ENCODE measurements around the gene GALNT17. TPM values are rescaled to one million over a fixed set of nuclear protein-coding genes. Genes with fewer than 3 reads are reported as not detected.
"Not testable (repeated sequence)": the region's sequence is repeated elsewhere in the genome, so short reads cannot be mapped to it uniquely, and the experiment has no call there.

GALNT17 gene
- polyA plus RNA-seq, 1 donor (not counting 4 experiments of a cell fraction or from before 2014, with no cell fraction given), result not detected

DNA sequence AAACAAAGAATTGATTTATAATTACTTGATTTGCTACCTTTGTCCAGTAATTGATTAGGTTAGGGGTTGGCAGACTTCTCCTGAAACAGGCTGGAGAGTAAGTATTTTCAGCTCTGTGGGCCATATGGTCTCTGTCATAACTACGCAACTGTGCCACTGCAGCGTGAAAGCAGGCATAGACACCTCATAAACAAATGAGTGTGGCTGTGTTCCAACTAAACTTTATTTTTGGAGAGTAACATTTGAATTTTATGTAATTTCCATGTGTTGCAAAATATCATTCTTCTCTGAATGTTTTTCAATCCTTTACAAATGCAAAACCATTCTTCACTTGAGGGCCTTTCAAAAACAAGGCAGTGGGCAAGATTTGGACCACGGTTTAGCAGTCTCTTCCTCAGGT is 76.9 kb downstream of the GALNT17 start:
- Histone ChIP-seq H3K9me3 (ENCODE audit: control insufficient read depth, low read depth, low read length) (no peaks in the 10 kb centered on the region), H3K27ac (ENCODE audit: control insufficient read depth, insufficient read depth, low read length) (no peak overlapping the region), H2AFZ (ENCODE audit: control insufficient read depth, low read length) (no peak overlapping the region)

GRCh38 chr7:71209484-71209883 is 77.5 kb downstream of the GALNT17 start:
- H3K9me1 ChIP-seq (ENCODE audit: control insufficient read depth, extremely low read depth, insufficient read depth, low read length); H3K4me2 ChIP-seq (ENCODE audit: control insufficient read depth, extremely low read depth, insufficient read depth, low read depth, low read length); dilution Hi-C loops (cut with MboI; ENCODE audit: extremely low pct_ligation_motif_present, low sequenced_read_pairs); H3K4me3 ChIP-seq (ENCODE audit: control insufficient read depth in 2 of 3, extremely low read depth in 1 of 3, insufficient read depth in 2 of 3, low read depth in 1 of 3, low read length in 3 of 3); H3K9ac ChIP-seq (ENCODE audit: control insufficient read depth, extremely low read depth, insufficient read depth, low read length); H3K27ac ChIP-seq (ENCODE audit: control insufficient read depth, insufficient read depth, low read length); H3K27me3 ChIP-seq (ENCODE audit: control insufficient read depth, extremely low read depth, insufficient read depth, low read length); H3K4me1 ChIP-seq (ENCODE audit: control insufficient read depth, extremely low read depth, insufficient read depth, low read length); H4K20me1 ChIP-seq (ENCODE audit: control insufficient read depth, extremely low read depth, insufficient read depth, low read length); FAIRE-seq; H3K79me2 ChIP-seq (ENCODE audit: control insufficient read depth, insufficient read depth, low read length); H3K36me3 ChIP-seq (ENCODE audit: control insufficient read depth in 2 of 2, extremely low read depth in 1 of 2, insufficient read depth in 2 of 2, low read length in 2 of 2); H3K9me3 ChIP-seq (ENCODE audit: control insufficient read depth, low read depth, low read length); DNase-seq (ENCODE audit: low read depth, low spot score); H2AFZ ChIP-seq (ENCODE audit: control insufficient read depth, low read length): not testable (repeated sequence)

More for the DNA sequence above, 76.9 kb downstream of the GALNT17 start:
- Histone ChIP-seq H3K36me3 (ENCODE audit: control insufficient read depth in 2 of 2, extremely low read depth in 1 of 2, insufficient read depth in 2 of 2, low read length in 2 of 2) (no peaks in the 10 kb centered on the region), H4K20me1 (ENCODE audit: control insufficient read depth, extremely low read depth, insufficient read depth, low read length) (no peaks in the 10 kb centered on the region), H3K4me2 (ENCODE audit: control insufficient read depth, extremely low read depth, insufficient read depth, low read depth, low read length) (no peak overlapping the region), H3K9me1 (ENCODE audit: control insufficient read depth, extremely low read depth, insufficient read depth, low read length) (no peaks in the 10 kb centered on the region), H3K4me3 (ENCODE audit: control insufficient read depth in 2 of 3, extremely low read depth in 1 of 3, insufficient read depth in 2 of 3, low read depth in 1 of 3, low read length in 3 of 3) (no peak overlapping the region), H3K9ac (ENCODE audit: control insufficient read depth, extremely low read depth, insufficient read depth, low read length) (no peak overlapping the region), H3K27me3 (ENCODE audit: control insufficient read depth, extremely low read depth, insufficient read depth, low read length) (no peaks in the 10 kb centered on the region), H3K4me1 (ENCODE audit: control insufficient read depth, extremely low read depth, insufficient read depth, low read length) (no peaks in the 10 kb centered on the region), H3K79me2 (ENCODE audit: control insufficient read depth, insufficient read depth, low read length) (no peaks in the 10 kb centered on the region)
- DNase-seq (ENCODE audit: low read depth, low spot score), result no peak
- no peak for FAIRE-seq
- dilution Hi-C loops (cut with MboI; ENCODE audit: extremely low pct_ligation_motif_present, low sequenced_read_pairs), result no loop called here
- TF ChIP-seq, protein P1, sequence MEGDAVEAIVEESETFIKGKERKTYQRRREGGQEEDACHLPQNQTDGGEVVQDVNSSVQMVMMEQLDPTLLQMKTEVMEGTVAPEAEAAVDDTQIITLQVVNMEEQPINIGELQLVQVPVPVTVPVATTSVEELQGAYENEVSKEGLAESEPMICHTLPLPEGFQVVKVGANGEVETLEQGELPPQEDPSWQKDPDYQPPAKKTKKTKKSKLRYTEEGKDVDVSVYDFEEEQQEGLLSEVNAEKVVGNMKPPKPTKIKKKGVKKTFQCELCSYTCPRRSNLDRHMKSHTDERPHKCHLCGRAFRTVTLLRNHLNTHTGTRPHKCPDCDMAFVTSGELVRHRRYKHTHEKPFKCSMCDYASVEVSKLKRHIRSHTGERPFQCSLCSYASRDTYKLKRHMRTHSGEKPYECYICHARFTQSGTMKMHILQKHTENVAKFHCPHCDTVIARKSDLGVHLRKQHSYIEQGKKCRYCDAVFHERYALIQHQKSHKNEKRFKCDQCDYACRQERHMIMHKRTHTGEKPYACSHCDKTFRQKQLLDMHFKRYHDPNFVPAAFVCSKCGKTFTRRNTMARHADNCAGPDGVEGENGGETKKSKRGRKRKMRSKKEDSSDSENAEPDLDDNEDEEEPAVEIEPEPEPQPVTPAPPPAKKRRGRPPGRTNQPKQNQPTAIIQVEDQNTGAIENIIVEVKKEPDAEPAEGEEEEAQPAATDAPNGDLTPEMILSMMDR (optimal IDR thresholded peaks at IDR 0.05 in 1 of 3, IDR thresholded peaks at IDR 0.05 in 1 of 3, conservative IDR thresholded peaks at IDR 0.05 in 1 of 3; ENCODE audit: extremely low read depth in 1 of 3, insufficient read depth in 2 of 3, low read length in 3 of 3), result no peak
- TF ChIP-seq EZH2 (IDR thresholded peaks at IDR 0.05; ENCODE audit: low read length), result no peak

GRCh38 chr7:71210220-71210619 is 78.3 kb downstream of the GALNT17 start:
- Histone ChIP-seq H3K9ac (ENCODE audit: control insufficient read depth, extremely low read depth, insufficient read depth, low read length) (no peak overlapping the region), H3K4me1 (ENCODE audit: control insufficient read depth, extremely low read depth, insufficient read depth, low read length) (no peaks in the 10 kb centered on the region), H3K9me1 (ENCODE audit: control insufficient read depth, extremely low read depth, insufficient read depth, low read length) (no peaks in the 10 kb centered on the region), H3K4me2 (ENCODE audit: control insufficient read depth, extremely low read depth, insufficient read depth, low read depth, low read length) (no peak overlapping the region), H3K9me3 (ENCODE audit: control insufficient read depth, low read depth, low read length) (no peaks in the 10 kb centered on the region), H2AFZ (ENCODE audit: control insufficient read depth, low read length) (no peak overlapping the region), H4K20me1 (ENCODE audit: control insufficient read depth, extremely low read depth, insufficient read depth, low read length) (no peaks in the 10 kb centered on the region), H3K4me3 (ENCODE audit: control insufficient read depth in 2 of 3, extremely low read depth in 1 of 3, insufficient read depth in 2 of 3, low read depth in 1 of 3, low read length in 3 of 3) (no peak overlapping the region), H3K27ac (ENCODE audit: control insufficient read depth, insufficient read depth, low read length) (no peak overlapping the region), H3K79me2 (ENCODE audit: control insufficient read depth, insufficient read depth, low read length) (no peaks in the 10 kb centered on the region), H3K36me3 (ENCODE audit: control insufficient read depth in 2 of 2, extremely low read depth in 1 of 2, insufficient read depth in 2 of 2, low read length in 2 of 2) (no peaks in the 10 kb centered on the region), H3K27me3 (ENCODE audit: control insufficient read depth, extremely low read depth, insufficient read depth, low read length) (no peaks in the 10 kb centered on the region)
- dilution Hi-C loops (cut with MboI; ENCODE audit: extremely low pct_ligation_motif_present, low sequenced_read_pairs), result no loop called here
- no peak for TF ChIP-seq EZH2 (IDR thresholded peaks at IDR 0.05; ENCODE audit: low read length)
- TF ChIP-seq, protein P1 (optimal IDR thresholded peaks at IDR 0.05 in 1 of 3, IDR thresholded peaks at IDR 0.05 in 1 of 3, conservative IDR thresholded peaks at IDR 0.05 in 1 of 3; ENCODE audit: extremely low read depth in 1 of 3, insufficient read depth in 2 of 3, low read length in 3 of 3), result no peak
- DNase-seq (ENCODE audit: low read depth, low spot score) (no peak), FAIRE-seq (no peak)

DNA sequence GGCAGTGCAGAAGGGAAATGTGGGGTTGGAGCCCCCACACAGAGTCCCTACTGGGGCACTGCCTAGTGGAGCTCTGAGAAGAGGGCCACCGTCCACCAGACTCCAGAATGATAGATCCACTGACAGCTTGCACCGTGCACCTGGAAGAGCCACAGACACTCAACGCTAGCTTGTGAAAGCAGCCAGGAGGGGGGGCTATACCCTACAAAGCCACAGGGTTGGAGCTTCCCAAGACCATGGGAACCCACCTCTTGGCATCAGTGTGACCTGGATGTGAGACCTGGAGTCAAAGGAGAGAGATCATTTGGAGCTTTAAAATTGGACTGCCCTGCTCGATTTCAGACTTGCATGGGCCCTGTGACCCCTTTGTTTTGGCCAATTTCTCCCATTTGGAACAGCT is 80.5 kb downstream of the GALNT17 start:
- H3K27me3 ChIP-seq (ENCODE audit: control insufficient read depth, extremely low read depth, insufficient read depth, low read length); H3K9me3 ChIP-seq (ENCODE audit: control insufficient read depth, low read depth, low read length); DNase-seq (ENCODE audit: low read depth, low spot score); H2AFZ ChIP-seq (ENCODE audit: control insufficient read depth, low read length); dilution Hi-C loops (cut with MboI; ENCODE audit: extremely low pct_ligation_motif_present, low sequenced_read_pairs); H3K4me3 ChIP-seq (ENCODE audit: control insufficient read depth in 2 of 3, extremely low read depth in 1 of 3, insufficient read depth in 2 of 3, low read depth in 1 of 3, low read length in 3 of 3); H3K27ac ChIP-seq (ENCODE audit: control insufficient read depth, insufficient read depth, low read length); H3K36me3 ChIP-seq (ENCODE audit: control insufficient read depth in 2 of 2, extremely low read depth in 1 of 2, insufficient read depth in 2 of 2, low read length in 2 of 2); H3K9ac ChIP-seq (ENCODE audit: control insufficient read depth, extremely low read depth, insufficient read depth, low read length); FAIRE-seq; H3K4me1 ChIP-seq (ENCODE audit: control insufficient read depth, extremely low read depth, insufficient read depth, low read length); H3K9me1 ChIP-seq (ENCODE audit: control insufficient read depth, extremely low read depth, insufficient read depth, low read length); H3K79me2 ChIP-seq (ENCODE audit: control insufficient read depth, insufficient read depth, low read length); H3K4me2 ChIP-seq (ENCODE audit: control insufficient read depth, extremely low read depth, insufficient read depth, low read depth, low read length); H4K20me1 ChIP-seq (ENCODE audit: control insufficient read depth, extremely low read depth, insufficient read depth, low read length): not testable (repeated sequence)
